Calu3 (cell line): Measurements from ENCODE around the gene SCOC. TPM values are rescaled to one million over a fixed set of nuclear protein-coding genes. Genes with fewer than 3 reads are reported as not detected.
A peak's percentile ranks its signal among the peaks of the same experiment; 100 is the strongest.

Experiments used
- BruUV-seq: library from RNA; stranded (reverse); fragments of 400-500 nt; replicated peaks from 2 replicates; lab custom pipeline; 2021; lab: Mats Ljungman, UMichigan
- CTCF ChIA-PET: fragments of 300-600 bp; sonication (Branson Sonifier 250); formaldehyde crosslinking; loops from one replicate; lab custom pipeline; 2022; ENCODE audit warnings: antibody characterized with exemption; lab: Charles Lee
- DNase-seq: peaks from one replicate; pipeline ENCODE4 v3.0.0; 2022
- H3K27ac Mint-ChIP-seq: one replicate; pipeline ENCODE4 v1.8.0; 2022; ENCODE audit warnings: mixed read lengths; ENCODE audit not compliant: unreplicated experiment
- H3K27me3 Mint-ChIP-seq: one replicate; pipeline ENCODE4 v1.8.0; 2022; ENCODE audit warnings: mixed read lengths; ENCODE audit not compliant: unreplicated experiment
- H3K36me3 Mint-ChIP-seq: one replicate; pipeline ENCODE4 v1.8.0; 2022; ENCODE audit warnings: mild to moderate bottlenecking, moderate library complexity, mixed read lengths; ENCODE audit not compliant: insufficient read depth, unreplicated experiment
- H3K4me1 Mint-ChIP-seq: one replicate; pipeline ENCODE4 v1.8.0; 2022; ENCODE audit warnings: mild to moderate bottlenecking, low read depth, mixed read lengths; ENCODE audit not compliant: unreplicated experiment
- H3K4me3 Mint-ChIP-seq: one replicate; pipeline ENCODE4 v1.8.0; 2022; ENCODE audit warnings: mild to moderate bottlenecking, low read depth, moderate library complexity, mixed read lengths; ENCODE audit not compliant: unreplicated experiment
- H3K9me3 Mint-ChIP-seq: one replicate; pipeline ENCODE4 v1.8.0; 2022; ENCODE audit warnings: low read depth, mixed read lengths; ENCODE audit not compliant: unreplicated experiment
- intact Hi-C: fragments of 100-400 bp; cut with micrococcal nuclease; formaldehyde crosslinking; loops from one replicate; pipeline ENCODE4 v1.10.0; 2022; ENCODE audit not compliant: unreplicated experiment
- total RNA-seq: library from RNA; stranded (reverse); gene quantifications from 2 replicates; pipeline ENCODE4 v1.2.3, GENCODE V29; 2022
- TF ChIP-seq, protein P1 (sequence below): fragments of 200-600 bp; IDR thresholded peaks from one replicate; pipeline ENCODE4 v1.8.0; 2022; ENCODE audit warnings: antibody characterized with exemption; ENCODE audit not compliant: unreplicated experiment

Gene SCOC
- total RNA-seq, 1 experiment from 2014 or later = 59.4 TPM

GRCh38 chr4:140358281-140358680 is 15.2 kb upstream of the SCOC start:
- CTCF ChIA-PET = no interaction called here
- TF ChIP-seq, protein P1, sequence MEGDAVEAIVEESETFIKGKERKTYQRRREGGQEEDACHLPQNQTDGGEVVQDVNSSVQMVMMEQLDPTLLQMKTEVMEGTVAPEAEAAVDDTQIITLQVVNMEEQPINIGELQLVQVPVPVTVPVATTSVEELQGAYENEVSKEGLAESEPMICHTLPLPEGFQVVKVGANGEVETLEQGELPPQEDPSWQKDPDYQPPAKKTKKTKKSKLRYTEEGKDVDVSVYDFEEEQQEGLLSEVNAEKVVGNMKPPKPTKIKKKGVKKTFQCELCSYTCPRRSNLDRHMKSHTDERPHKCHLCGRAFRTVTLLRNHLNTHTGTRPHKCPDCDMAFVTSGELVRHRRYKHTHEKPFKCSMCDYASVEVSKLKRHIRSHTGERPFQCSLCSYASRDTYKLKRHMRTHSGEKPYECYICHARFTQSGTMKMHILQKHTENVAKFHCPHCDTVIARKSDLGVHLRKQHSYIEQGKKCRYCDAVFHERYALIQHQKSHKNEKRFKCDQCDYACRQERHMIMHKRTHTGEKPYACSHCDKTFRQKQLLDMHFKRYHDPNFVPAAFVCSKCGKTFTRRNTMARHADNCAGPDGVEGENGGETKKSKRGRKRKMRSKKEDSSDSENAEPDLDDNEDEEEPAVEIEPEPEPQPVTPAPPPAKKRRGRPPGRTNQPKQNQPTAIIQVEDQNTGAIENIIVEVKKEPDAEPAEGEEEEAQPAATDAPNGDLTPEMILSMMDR = no peak
- DNase-seq = no peak
- peaks cover 5% of the 10 kb centered on the region for H3K36me3 Mint-ChIP-seq
- no peaks in the 10 kb centered on the region for H3K9me3 Mint-ChIP-seq
- H3K4me3 Mint-ChIP-seq = no peak overlapping the region
- BruUV-seq = no TSS peak
- peaks cover 31% of the 10 kb centered on the region for H3K4me1 Mint-ChIP-seq
- H3K27me3 Mint-ChIP-seq = no peaks in the 10 kb centered on the region
- no peak overlapping the region for H3K27ac Mint-ChIP-seq
- intact Hi-C loops = no loop called here

DNA sequence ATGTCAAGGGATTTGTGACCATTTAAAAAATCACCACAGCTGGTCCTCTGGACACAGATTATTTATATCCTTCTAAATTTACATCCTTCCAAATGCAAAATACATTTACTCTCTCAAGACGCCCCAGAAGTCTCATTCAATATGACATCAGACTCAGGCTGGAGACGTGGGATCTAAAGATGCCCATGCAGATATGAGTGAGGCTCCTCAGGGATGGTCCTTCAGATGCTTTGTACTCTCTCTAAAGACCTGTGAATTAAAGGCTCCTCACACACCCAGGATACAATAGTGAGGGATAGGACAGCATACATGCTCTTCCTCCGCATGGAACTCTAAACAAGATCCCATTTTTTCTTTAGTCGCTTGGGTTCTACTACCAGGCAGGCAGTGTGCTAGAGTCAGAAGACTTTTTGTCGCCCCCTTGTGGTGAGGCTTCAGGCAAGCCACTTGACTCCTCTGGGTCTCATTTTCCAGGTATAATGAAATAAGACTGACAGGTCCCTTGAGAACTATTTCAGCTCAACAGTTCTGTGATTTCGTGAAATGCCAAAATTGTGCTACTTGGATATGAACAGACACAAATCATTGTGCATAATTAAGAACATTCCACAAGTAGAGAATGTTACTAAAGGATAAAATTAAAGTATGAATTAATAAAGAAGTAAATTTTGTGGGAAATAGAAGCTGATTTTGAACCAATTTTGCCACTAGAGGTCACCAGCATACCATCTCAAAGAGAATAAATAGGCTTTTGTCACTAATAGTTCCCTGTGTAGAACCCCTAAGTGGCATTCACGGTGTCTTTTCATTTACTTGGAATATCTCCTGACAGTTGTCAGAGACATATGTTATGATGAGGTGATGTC is 13.7 kb upstream of the SCOC start:
- intact Hi-C loops = loop anchor here (1.0 kb wide), 2 partner anchors 29 to 347 kb away; no protein-coding TSS in a partner anchor
- TF ChIP-seq, protein P1 = peak; percentile 58
- no peaks in the 10 kb centered on the region for H3K9me3 Mint-ChIP-seq
- BruUV-seq = no TSS peak
- DNase-seq = peak; percentile 81
- no peak overlapping the region for H3K4me3 Mint-ChIP-seq
- CTCF ChIA-PET = interaction anchor here (0.6 to 1.7 kb wide), 9 partner anchors 13 to 693 kb away, joined by 3 to 24 read pairs (median 6); partner anchors contain the start of gene SCOC
- H3K27ac Mint-ChIP-seq = no peak overlapping the region
- peaks cover 23% of the 10 kb centered on the region for H3K4me1 Mint-ChIP-seq
- no peaks in the 10 kb centered on the region for H3K27me3 Mint-ChIP-seq
- H3K36me3 Mint-ChIP-seq = peaks cover 3% of the 10 kb centered on the region

- peaks cover 6% of the 10 kb centered on the region for H3K36me3 Mint-ChIP-seq
- no peaks in the 10 kb centered on the region for H3K27me3 Mint-ChIP-seq
- CTCF ChIA-PET = no interaction called here
- BruUV-seq = no TSS peak
- no peak for DNase-seq
- peaks cover 23% of the 10 kb centered on the region for H3K4me1 Mint-ChIP-seq
- H3K9me3 Mint-ChIP-seq = no peaks in the 10 kb centered on the region
- intact Hi-C loops = no loop called here
- TF ChIP-seq, protein P1 = no peak
- no peak overlapping the region for H3K4me3 Mint-ChIP-seq
- H3K27ac Mint-ChIP-seq = no peak overlapping the region
Measured at GRCh38 chr4:140361099-140361498, 12.3 kb upstream of the SCOC start.

DNA sequence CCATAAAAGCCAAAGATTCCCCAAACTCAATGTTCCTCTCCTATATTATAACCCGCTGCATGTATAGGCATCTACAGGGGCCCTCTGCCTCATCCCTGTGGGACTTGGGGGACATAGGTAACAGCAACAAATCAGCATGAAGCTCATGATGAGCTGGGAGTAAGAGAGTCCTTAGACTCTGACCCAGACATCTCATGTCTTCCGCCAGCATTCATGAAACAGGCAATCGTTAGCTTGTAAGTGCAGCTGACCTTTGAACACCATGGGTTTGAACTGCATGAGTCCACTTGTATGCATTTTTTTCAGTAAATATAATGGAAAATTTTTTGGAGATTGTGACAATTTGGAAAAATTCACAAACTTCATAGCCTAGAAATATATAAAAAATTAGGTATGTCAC is 10.4 kb upstream of the SCOC start:
- Mint-ChIP-seq H3K27me3 (no peaks in the 10 kb centered on the region), H3K9me3 (no peaks in the 10 kb centered on the region), H3K27ac (no peak overlapping the region), H3K36me3 (peaks cover 6% of the 10 kb centered on the region), H3K4me1 (peaks cover 14% of the 10 kb centered on the region), H3K4me3 (no peak overlapping the region)
- CTCF ChIA-PET = no interaction called here
- BruUV-seq = no TSS peak
- TF ChIP-seq, protein P1 = no peak
- intact Hi-C loops = no loop called here
- no peak for DNase-seq
